Adrenal gland (tissue), 12 donors: Measurements from ENCODE around the gene PNN. TPM values are rescaled to one million over a fixed set of nuclear protein-coding genes. Genes with fewer than 3 reads are reported as not detected.
"Not testable (repeated sequence)": the region's sequence is repeated elsewhere in the genome, so short reads cannot be mapped to it uniquely, and the experiment has no call there.

Experiments used
- DNase-seq, 7 donors: peaks; one replicate each; pipeline ENCODE4 v3.0.0-alpha.2; 2019 to 2020
- H3K27ac ChIP-seq, 5 donors: fragments of 200-600 bp; sonication (generic) in 4 of 5; 1 replicate in 3 of 5; 2 replicates in 2 of 5; pipeline versions ENCODE4 v1.5.1 to v1.8.0; 2016 to 2020; ENCODE audit warnings: mild to moderate bottlenecking in 1 of 5
- H3K27me3 ChIP-seq: fragments of 200-600 bp; 2 replicates; pipeline ENCODE4 v1.8.0; 2021
- H3K36me3 ChIP-seq, 2 donors: fragments of 200-600 bp; replicated peaks in 1 of 2; 1 replicate in 1 of 2; 2 replicates in 1 of 2; pipeline versions ENCODE4 v1.5.1 to v1.8.0; 2018 to 2022
- H3K4me1 ChIP-seq, 2 donors: fragments of 200-600 bp; replicated peaks in 1 of 2; 1 replicate in 1 of 2; 2 replicates in 1 of 2; pipeline versions ENCODE4 v1.5.1 to v1.8.0; 2018 to 2021
- H3K4me3 ChIP-seq, 4 donors: fragments of 200-600 bp; sonication (generic) in 3 of 4; one replicate each; pipeline ENCODE4 v1.5.1; 2016 to 2018
- H3K9me3 ChIP-seq, 3 donors: fragments of 200-600 bp; sonication (generic) in 1 of 3; replicated peaks in 1 of 3; 1 replicate in 2 of 3; 2 replicates in 1 of 3; pipeline versions ENCODE4 v1.5.1 to v1.8.0; 2016 to 2021
- POLR2A ChIP-seq, 2 donors: fragments of 450-650 bp; IDR thresholded peaks; one replicate each; pipeline ENCODE4 v1.6.1; 2017; ENCODE audit warnings: antibody characterized with exemption in 2 of 2, mild to moderate bottlenecking in 2 of 2, moderate library complexity in 1 of 2
- WGBS, 4 donors: extraction: QIAGEN DNeasy Blood & Tissue Kit in 2 of 4; methylation state at CpG; one replicate each; pipeline versions ENCODE4 v1.1.5 to v1.1.7; 2013 to 2017; 5-methylcytosine and 5-hydroxymethylcytosine counted together
- intact Hi-C, 2 donors: fragments of 100-400 bp; cut with DNase I; formaldehyde crosslinking; loops; one replicate each; pipeline versions ENCODE4 v1.14.1 to v1.15.0; 2022 to 2023
- polyA plus RNA-seq, 3 donors: library from polyadenylated mRNA; stranded (reverse); fragments of 200-250 nt in 2 of 3; fragments of 350-450 nt in 1 of 3; fragmentation: Illumina TruSeq in 1 of 3; extraction: RNeasy Lipid Tissue Mini Kit (QIAGEN cat#74804) in 1 of 3; gene quantifications; one replicate each; pipeline ENCODE4 v1.2.3, GENCODE V29; 2013 to 2014
- total RNA-seq, 9 donors: library from RNA; depleted of rRNA in 4 of 9; stranded (reverse); fragments of >200 nt in 4 of 9; fragments of 120-200 nt in 1 of 9; fragmentation: NEBNext Ultra II Directional in 1 of 9; extraction: Animal tissue kit (Norgen Biotek cat#: 25700) in 1 of 9; gene quantifications; one replicate each; pipeline versions ENCODE4 v1.1.0 to v1.2.4, GENCODE V29; 2013 to 2023
- TF ChIP-seq, protein P1 (sequence below), 6 experiments: fragments of 450-650 bp in 4 of 6; fragments of 200-600 bp in 2 of 6; sonication (generic) in 1 of 6; IDR thresholded peaks; 1 replicate in 5 of 6; 2 replicates in 1 of 6; pipeline versions ENCODE4 v1.5.1 to v1.8.0; 2016 to 2021; ENCODE audit warnings: antibody characterized with exemption in 6 of 6, mild to moderate bottlenecking in 2 of 6, moderate library complexity in 1 of 6
- donor health status: healthy with polysubstance abuse.
- donor health status: Bipolar disorder and iron deficiency.
- donor health status: DM: yes; HTN: yes; CAD: no.
- donor health status: DM: no; HTN: no; CAD: no.
- donor health status: DM: no; HTN: no; CAD: no.
- donor health status: DM: yes; HTN: yes; CAD: no.

Gene PNN
- total and polyA plus RNA-seq, 12 donors, result 11.3 to 86.0 (median 41.5) TPM

DNA sequence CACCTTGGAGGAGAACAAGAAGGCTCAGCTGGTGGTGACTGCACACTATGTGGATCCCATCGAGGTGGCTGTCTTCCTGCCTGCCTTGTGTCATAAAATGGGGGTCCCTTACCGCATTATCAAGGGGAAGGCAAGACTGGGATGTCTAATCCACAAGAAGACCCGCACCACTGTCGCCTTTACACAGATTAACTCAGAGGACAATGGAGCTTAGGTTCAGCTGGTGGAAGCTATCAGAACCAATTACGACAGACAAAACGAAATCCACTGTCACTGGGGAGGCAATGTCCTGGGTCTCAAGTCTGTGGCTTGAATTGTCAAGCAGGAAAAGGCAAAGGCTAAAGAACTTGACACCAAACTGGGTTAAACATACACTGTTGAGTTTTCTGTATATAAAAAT is 17.6 kb upstream of the PNN start:
- TF ChIP-seq, protein P1, sequence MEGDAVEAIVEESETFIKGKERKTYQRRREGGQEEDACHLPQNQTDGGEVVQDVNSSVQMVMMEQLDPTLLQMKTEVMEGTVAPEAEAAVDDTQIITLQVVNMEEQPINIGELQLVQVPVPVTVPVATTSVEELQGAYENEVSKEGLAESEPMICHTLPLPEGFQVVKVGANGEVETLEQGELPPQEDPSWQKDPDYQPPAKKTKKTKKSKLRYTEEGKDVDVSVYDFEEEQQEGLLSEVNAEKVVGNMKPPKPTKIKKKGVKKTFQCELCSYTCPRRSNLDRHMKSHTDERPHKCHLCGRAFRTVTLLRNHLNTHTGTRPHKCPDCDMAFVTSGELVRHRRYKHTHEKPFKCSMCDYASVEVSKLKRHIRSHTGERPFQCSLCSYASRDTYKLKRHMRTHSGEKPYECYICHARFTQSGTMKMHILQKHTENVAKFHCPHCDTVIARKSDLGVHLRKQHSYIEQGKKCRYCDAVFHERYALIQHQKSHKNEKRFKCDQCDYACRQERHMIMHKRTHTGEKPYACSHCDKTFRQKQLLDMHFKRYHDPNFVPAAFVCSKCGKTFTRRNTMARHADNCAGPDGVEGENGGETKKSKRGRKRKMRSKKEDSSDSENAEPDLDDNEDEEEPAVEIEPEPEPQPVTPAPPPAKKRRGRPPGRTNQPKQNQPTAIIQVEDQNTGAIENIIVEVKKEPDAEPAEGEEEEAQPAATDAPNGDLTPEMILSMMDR (IDR thresholded peaks at IDR 0.05), result no peak
- TF ChIP-seq POLR2A (IDR thresholded peaks at IDR 0.05), result no peak
- peaks cover 0 to 6% of the 10 kb centered on the region in 2 donors for H3K4me1 ChIP-seq
- H3K9me3 ChIP-seq, result no peaks in the 10 kb centered on the region
- WGBS, 4 donors, result 95 to 98% (median 97%) methylated on average over 4 to 6 of the region's 6 CpGs
- H3K4me3 ChIP-seq, result no peak overlapping the region
- DNase-seq, result no peak
- peaks cover 0 to 61% of the 10 kb centered on the region in 2 donors for H3K36me3 ChIP-seq
- intact Hi-C loops, result no loop called here
- no peak overlapping the region for H3K27ac ChIP-seq
- no peaks in the 10 kb centered on the region for H3K27me3 ChIP-seq

DNA sequence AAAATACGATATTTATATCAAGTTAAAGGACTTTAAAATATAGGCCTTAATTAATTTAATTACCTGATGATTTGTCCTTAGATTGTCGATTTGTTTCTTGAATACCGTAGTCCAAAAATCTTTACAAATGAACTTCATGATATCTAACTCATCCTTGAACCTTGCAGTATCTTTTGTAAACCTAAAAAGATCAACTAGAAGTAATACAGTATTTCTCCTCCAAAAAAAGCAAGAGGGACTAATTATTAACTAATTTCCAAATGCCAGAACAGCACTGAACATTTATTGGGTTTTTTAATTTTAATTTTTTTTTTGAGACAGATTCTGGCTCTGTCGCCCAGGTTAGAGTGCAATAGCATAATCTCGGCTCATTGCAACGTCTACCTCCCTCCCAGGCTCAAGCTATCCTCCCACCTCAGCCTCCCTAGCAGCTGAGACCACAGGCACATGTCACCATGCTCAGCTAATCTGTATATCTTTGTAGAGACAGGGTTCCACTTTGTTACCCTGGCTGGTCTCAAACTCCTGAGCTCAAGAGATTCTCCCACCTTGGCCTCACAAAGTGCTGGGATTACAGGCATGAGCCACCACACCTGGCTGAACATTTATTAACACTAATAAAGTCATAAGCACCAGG is 16.7 kb upstream of the PNN start:
- TF ChIP-seq POLR2A (IDR thresholded peaks at IDR 0.05), result no peak
- TF ChIP-seq, protein P1 (IDR thresholded peaks at IDR 0.05), result no peak
- intact Hi-C loops, result no loop called here
- WGBS, 4 donors, result 78 to 94% (median 83%) methylated on average over 6 of the region's 6 CpGs
- Histone ChIP-seq H3K27ac (no peak overlapping the region), H3K4me1 (peaks cover 0 to 6% of the 10 kb centered on the region in 2 donors), H3K27me3 (no peaks in the 10 kb centered on the region), H3K36me3 (peaks cover 0 to 60% of the 10 kb centered on the region in 2 donors), H3K4me3 (no peak overlapping the region), H3K9me3 (no peaks in the 10 kb centered on the region)
- DNase-seq, result no peak

DNA sequence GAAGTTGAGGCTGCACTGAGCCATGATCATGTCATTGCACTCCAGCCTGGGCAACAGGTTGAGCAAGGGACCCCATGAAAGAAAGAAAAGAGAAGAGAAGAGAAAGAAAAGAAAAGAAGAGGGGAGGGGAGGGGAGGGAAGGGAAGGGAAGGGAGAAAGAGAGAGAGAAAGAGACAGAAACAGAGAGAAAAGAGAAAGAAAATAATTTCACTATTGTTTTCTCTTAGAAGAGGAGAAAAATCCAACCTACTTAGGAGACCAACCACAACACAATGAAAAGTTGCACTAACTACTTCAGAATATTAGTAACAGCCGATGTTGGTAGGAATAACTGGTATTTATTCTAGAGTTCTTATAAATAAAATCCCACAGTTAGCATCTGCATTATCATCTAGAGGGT is 14.6 kb upstream of the PNN start:
- TF ChIP-seq, protein P1 (IDR thresholded peaks at IDR 0.05), result no peak
- no peak for TF ChIP-seq POLR2A (IDR thresholded peaks at IDR 0.05)
- intact Hi-C loops, result loop anchor here (10.0 kb wide), 1 partner anchor 46 kb away; the partner anchor contains the start of gene GEMIN2 (in 2 of the 2)
- Histone ChIP-seq H3K9me3 (no peaks in the 10 kb centered on the region), H3K36me3 (peaks cover 0 to 45% of the 10 kb centered on the region in 2 donors), H3K27me3 (no peaks in the 10 kb centered on the region), H3K27ac (no peak overlapping the region), H3K4me3 (no peak overlapping the region), H3K4me1 (peaks cover 0 to 10% of the 10 kb centered on the region in 2 donors)
- no peak for DNase-seq
- WGBS, 4 donors, result 93 to 100% (median 98%) methylated on average over 1 of the region's 1 CpG

DNA sequence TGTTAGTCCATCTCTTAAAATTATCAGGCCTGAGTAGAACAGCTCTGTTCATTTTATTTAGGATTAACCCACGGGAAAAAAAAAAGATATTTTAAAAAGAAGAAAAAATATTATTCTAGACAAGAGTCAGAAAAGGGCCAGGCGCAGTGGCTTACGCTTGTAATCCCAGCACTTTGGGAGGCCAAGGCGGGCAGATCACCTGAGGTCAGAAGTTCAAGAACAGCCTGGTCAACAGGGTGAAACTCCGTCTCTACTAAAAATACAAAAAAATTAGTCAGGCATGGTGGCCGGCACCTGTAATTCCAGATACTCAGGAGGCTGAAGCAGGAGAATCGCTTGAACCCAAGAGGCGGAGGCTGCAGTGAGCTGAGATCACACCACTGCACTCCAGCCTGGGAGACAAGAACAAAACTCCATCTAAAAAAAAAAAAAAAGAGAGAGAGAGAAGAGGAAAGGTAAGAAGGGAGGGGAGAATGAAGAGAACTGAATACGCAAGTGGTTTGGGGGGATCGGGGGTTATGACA is 7.2 kb upstream of the PNN start:
- not testable (repeated sequence) for H3K27me3 ChIP-seq, H3K27ac ChIP-seq, H3K36me3 ChIP-seq, H3K9me3 ChIP-seq, DNase-seq
- peak overlapping the region in 1 of 4 donors; percentile 96 for H3K4me3 ChIP-seq
- intact Hi-C loops, result loop anchor here (10.0 kb wide), 1 partner anchor 53 kb away; the partner anchor contains the start of gene GEMIN2 (in 2 of the 2)
- H3K4me1 ChIP-seq, result peaks cover 23 to 45% of the 10 kb centered on the region in 2 donors
- 83 to 89% (median 87%) methylated on average over 10 of the region's 10 CpGs for WGBS, 4 donors
